Measurements from ENCODE around the gene CRACR2B.

Gene CRACR2B

GRCh38 chr11:855330-855674, 27.6 kb downstream of the CRACR2B start:
- no peak for TF ChIP-seq CTCF (IDR thresholded peaks at IDR 0.05)

GRCh38 chr11:855796-856195, 28.1 kb downstream of the CRACR2B start:
- no peak for TF ChIP-seq CTCF (IDR thresholded peaks at IDR 0.05)

DNA sequence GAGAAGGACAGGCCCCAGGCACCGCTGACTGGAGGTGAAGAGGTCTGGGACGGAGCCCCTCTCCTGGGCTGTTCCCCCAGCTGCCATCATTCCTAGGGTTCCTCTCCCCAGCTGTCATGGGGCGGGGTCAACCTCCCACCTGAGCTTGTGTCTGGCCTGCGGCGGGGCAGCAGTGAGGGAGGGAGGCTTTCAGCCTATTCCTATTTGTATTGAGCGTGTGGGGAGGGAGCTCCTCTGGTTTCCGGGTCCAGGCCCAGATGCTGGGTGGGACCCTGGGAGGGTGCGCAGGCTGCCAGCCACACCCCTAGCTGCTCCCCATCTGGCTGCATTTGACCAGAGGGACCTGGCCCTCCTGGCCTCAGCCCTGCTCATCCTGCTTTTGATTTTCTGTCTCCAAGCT, 28.7 kb downstream of the CRACR2B start:
- TF ChIP-seq CTCF (IDR thresholded peaks at IDR 0.05), result no peak

GRCh38 chr11:858053-858761, 30.5 kb downstream of the CRACR2B start:
- TF ChIP-seq CTCF (IDR thresholded peaks at IDR 0.05), result no peak

GRCh38 chr11:858762-859339, 31.1 kb downstream of the CRACR2B start:
- TF ChIP-seq CTCF (IDR thresholded peaks at IDR 0.05), result no peak

GRCh38 chr11:859394-860131, 31.8 kb downstream of the CRACR2B start:
- no peak for TF ChIP-seq CTCF (IDR thresholded peaks at IDR 0.05)

GRCh38 chr11:860234-861104, 32.8 kb downstream of the CRACR2B start:
- no peak for TF ChIP-seq CTCF (IDR thresholded peaks at IDR 0.05)
